GM10847 (cell line): ENCODE results near the gene WDR74.

Experiments used
- POLR2A ChIP-seq: IDR thresholded peaks from 2 replicates; pipeline ENCODE4 v1.6.1; 2011; ENCODE audit not compliant: insufficient read length; ENCODE audit errors: extremely low read depth

WDR74 gene

GRCh38 chr11:62875698-62876478, 36.5 kb upstream of the WDR74 start:
- TF ChIP-seq POLR2A, result no peak

GRCh38 chr11:62874851-62875250, 35.5 kb upstream of the WDR74 start:
- no peak for TF ChIP-seq POLR2A

DNA sequence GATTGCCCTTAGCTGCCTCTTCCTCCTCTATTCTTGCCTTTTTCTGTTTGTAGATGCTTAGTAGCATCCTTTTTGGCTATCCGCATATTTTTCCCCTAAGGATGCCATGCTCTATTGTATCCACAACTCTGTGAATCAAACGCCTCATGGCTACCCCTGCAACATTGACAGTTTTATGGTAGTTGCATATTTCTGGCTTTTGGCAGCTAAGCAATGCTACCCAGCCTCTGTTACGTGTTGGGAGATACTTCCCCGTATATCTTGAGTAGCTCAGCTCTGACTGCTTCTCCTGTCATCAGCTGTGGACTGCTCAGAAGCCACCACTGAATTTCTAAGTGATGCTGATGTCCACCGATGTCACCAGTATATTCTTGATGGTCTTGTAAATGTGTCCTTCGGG, 26.2 kb upstream of the WDR74 start:
- no peak for TF ChIP-seq POLR2A

DNA sequence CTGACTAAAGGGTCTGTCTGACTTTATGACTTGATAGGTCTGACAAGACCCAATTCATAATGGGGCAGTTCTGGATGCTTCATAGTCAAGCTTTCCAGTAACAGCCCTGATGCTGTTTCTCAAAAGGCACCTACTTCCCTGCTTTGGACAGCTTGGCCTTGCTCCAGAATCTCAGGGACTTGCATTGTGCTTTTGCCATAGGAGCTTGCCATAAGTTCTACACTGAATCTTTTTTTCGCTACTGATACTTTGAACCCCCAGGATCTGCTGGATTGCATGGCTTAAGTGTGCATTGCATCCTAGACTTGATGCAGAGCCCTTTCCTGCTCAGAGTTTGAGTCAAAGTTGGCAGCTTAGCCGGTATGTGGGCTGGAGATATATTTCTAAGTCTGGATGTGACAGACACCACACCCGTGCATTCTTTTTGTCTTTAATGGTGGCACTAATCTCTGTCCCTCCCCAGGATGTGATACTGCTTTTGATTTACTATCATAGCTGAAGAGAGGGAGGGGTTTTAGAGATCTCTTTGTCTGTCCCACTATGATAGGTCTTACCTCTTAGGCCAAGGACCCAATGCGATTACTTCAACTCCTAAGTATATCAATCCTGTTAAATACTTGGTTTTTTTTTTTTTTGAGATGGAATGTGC, 24.4 kb upstream of the WDR74 start:
- TF ChIP-seq POLR2A, result no peak

- TF ChIP-seq POLR2A, result no peak
Observed at GRCh38 chr11:62860835-62861563, 21.6 kb upstream of the WDR74 start.

DNA sequence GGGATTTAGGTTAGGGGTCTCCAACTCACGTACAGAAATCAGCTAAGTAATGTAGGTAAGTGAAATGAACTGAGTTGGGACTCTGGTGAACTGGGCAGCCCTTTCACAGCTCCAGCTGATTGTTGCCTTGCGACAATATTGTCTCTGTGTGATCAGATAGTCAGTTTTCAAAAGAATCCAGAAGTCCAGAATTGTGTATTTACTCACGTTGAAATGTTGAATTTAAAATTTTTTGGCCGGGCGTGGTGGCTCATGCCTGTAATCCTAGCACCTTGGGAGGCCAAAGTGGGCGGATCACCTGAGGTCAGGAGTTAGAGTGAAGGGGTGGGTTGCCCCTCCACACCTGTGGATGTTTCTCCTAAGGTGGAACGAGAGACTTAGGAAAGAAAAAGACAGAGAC, 18.8 kb upstream of the WDR74 start:
- no peak for TF ChIP-seq POLR2A

DNA sequence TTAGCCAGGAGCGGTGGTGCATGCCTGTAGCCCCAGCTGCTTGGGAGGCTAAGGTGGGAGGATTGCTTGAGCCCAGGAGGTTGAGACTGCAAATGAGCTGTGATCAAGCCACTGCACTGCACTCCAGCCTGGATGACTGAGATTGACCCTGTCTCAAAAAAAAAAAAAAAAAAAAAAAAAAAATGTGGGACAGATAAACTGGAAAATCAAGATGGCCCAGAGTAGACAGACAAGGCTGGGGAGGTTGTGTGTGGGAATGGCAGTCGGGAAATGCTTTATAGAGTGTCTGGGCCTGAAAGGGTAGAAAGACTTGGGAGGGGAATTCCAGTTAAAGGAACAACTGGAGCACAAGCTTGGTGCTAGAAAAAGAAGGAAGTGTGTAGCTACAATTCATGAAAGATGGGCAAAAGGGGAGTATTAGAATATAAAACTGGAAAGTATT, 18.2 kb upstream of the WDR74 start:
- TF ChIP-seq POLR2A, result no peak

DNA sequence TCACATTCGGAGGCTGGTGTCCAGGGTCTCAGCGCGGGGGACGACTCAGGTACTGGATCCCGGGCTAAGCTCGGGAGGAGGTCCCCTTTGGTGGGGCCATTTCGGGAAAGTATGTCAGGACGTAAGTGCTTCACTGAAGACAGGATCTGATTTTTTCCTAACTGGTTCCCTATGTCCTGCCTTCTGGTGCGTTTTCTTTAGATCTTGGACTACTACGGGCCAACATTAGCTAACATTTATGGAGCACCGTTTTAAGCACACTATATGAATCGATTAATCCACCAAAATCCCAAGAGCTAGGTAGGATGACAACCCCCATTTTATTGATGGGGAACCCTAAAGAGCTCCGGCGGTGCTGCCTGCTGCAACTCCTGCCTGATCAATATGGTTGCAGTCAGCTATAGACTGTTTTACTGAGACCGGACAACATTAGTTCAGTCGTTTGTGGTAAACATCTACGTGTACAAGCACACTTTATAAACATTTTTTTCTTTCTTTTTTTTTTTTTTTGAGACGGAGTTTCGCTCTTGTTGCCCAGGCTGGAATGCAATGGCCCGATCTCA, 17.0 kb upstream of the WDR74 start:
- no peak for TF ChIP-seq POLR2A

- peak; percentile 97 for TF ChIP-seq POLR2A
Observed at GRCh38 chr11:62855571-62856332, 16.4 kb upstream of the WDR74 start.

DNA sequence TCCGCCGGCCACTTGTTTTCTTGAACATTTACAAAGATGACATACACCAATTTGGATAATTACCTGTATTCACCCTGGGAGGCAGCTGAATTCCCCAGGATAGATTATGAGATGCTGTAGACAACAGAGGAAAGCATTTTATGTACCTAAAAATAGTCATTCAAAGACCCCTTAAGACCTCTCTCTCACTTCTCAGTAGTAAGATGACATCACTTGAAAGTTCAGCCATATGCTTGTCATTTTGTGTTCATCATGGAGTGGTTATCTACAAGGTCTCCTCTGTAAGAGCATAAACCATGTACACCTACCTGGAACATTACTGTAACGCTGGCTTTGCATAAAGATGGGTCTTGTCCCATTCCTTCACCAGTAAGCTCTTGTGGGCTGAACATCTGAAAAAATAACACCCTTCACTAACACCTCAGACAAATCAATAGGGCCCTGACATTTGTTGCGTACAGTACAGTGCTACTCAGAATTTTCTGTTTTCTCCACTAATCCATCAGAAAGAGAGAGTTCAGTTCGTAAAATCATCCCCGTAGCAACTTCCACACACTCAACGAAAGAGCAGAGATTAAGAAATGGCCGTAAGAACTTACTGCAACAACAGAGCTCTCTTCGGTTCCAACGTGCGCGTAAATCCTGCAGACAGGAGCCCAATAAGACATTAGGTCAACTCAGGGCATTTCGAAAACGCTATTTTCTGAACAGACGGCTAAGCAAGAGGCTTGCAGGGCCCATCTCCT, 15.6 kb upstream of the WDR74 start:
- peak; percentile 5 for TF ChIP-seq POLR2A

DNA sequence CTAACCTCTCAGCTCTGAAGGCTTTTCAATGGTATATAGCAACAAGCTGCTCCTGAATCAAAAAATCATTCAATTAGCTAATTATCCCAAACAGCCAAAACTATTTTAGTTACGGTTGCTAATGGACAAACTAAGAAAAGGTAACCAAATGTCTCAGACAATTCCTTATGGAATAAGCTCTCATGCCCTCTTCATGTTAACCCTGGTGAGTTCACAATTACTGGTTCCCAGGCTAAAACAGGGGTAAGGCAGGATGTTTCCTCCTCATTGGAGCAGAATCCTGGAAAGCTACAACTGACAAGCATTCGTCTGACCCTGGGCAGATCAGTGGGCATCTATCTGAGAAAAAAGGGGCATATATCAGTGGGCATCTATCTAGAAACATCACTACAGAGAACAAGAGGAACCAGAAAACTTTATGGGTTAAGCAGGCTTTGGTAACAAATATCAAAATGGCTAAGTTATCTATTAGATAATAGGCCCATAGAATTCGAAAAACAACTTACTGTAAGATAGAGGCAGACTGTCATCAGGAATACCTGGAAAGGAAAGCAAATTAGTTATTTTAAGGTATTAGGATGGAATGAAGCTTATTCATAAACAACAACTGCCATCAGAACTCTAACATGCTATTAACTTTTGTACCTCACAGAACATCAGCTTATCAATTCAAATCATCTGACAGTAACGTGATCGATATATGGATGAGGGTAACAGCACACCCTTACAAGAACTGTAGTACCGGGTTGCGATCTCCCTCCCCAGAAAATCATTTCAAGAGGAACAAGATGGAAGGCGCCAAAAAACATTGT, 14.8 kb upstream of the WDR74 start:
- TF ChIP-seq POLR2A, result peak; percentile 8

DNA sequence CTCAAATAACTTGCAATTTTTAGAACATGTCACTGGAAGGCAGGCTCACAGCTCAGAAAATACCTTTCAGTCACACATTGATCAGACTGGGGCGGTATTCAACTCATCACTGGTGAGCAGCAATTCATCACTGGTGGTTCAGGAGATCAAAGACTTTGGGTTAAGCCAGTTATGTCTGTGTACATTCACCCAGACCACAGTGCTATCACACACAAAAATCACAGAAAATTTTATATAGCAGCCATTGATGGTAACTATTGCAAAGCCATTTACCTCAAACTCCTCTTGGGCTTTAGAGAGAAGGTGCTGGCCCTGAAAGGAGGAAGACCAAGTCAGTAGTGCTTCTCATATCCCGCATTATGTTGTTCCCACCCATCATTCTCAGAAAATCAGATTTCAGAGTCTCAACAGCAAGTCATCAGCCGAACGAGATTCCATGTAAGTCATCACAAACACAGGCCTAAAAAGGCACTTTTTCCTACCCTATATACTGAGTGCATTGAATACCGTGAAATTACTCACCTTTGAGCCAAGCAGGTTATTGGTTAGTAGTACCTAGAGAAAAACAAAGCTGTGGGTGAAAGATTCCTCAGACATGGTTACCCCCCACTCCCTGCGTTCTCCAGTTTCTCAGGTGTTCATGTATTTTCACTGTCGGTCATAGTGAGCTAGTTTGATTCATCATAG, 14.0 kb upstream of the WDR74 start:
- peak; percentile 19 for TF ChIP-seq POLR2A
